H9 (cell line): ENCODE measurements around the gene RASGRF1. TPM values are rescaled to one million over a fixed set of nuclear protein-coding genes. Genes with fewer than 3 reads are reported as not detected.

Source experiments
- DNase-seq: peaks from one replicate; pipeline ENCODE4 v3.0.0-alpha.2; 2017
- H2AFZ ChIP-seq: one replicate; pipeline ENCODE4 v1.6.1; 2013; ENCODE audit warnings: mild to moderate bottlenecking, low read length, control low read depth, moderate library complexity
- H2AK5ac ChIP-seq: 2 replicates; pipeline ENCODE4 v1.6.1; 2013; ENCODE audit warnings: low read length, control low read depth, mixed read lengths; ENCODE audit not compliant: insufficient read length
- H2BK120ac ChIP-seq: one replicate; pipeline ENCODE4 v1.6.1; 2013; ENCODE audit warnings: low read depth, mild to moderate bottlenecking, low read length, control low read depth, inconsistent platforms; ENCODE audit not compliant: poor library complexity, severe bottlenecking
- H2BK12ac ChIP-seq: 2 replicates; pipeline ENCODE4 v1.6.1; 2013; ENCODE audit warnings: low read length, control low read depth, mixed read lengths, low read depth; ENCODE audit not compliant: insufficient read length
- H2BK15ac ChIP-seq: 2 replicates; pipeline ENCODE4 v1.6.1; 2013; ENCODE audit warnings: low read depth, low read length, control low read depth
- H2BK20ac ChIP-seq: one replicate; pipeline ENCODE4 v1.6.1; 2013; ENCODE audit warnings: low read depth, mild to moderate bottlenecking, low read length, control low read depth, inconsistent platforms; ENCODE audit not compliant: poor library complexity, severe bottlenecking
- H2BK5ac ChIP-seq: 2 replicates; pipeline ENCODE4 v1.6.1; 2013; ENCODE audit warnings: low read length, control low read depth, mixed read lengths; ENCODE audit not compliant: insufficient read length
- H3K14ac ChIP-seq: 2 replicates; pipeline ENCODE4 v1.6.1; 2013; ENCODE audit warnings: low read length, control low read depth; ENCODE audit not compliant: insufficient read depth
- H3K18ac ChIP-seq: 2 replicates; pipeline ENCODE4 v1.6.1; 2013; ENCODE audit warnings: low read depth, mild to moderate bottlenecking, mixed read lengths, low read length, control low read depth; ENCODE audit not compliant: insufficient read length
- H3K23ac ChIP-seq: 2 replicates; pipeline ENCODE4 v1.6.1; 2013; ENCODE audit warnings: low read length, control low read depth, mixed read lengths, low read depth; ENCODE audit not compliant: insufficient read length
- H3K23me2 ChIP-seq: 2 replicates; pipeline ENCODE4 v1.6.1; 2013; ENCODE audit warnings: low read depth, mild to moderate bottlenecking, mixed read lengths, low read length, control low read depth; ENCODE audit not compliant: insufficient read length, poor library complexity, severe bottlenecking
- H3K27ac ChIP-seq: 2 replicates; pipeline ENCODE4 v1.5.1; 2013; ENCODE audit warnings: low read length, control low read depth, mixed read lengths, low read depth; ENCODE audit not compliant: insufficient read length
- H3K27me3 ChIP-seq: 2 replicates; pipeline ENCODE4 v1.6.1; 2013; ENCODE audit warnings: low read length, control low read depth, inconsistent platforms; ENCODE audit not compliant: insufficient read depth
- H3K4ac ChIP-seq: 2 replicates; pipeline ENCODE4 v1.6.1; 2013; ENCODE audit warnings: low read depth, mild to moderate bottlenecking, control low read depth, inconsistent platforms, low read length, moderate library complexity
- H3K4me1 ChIP-seq: 2 replicates; pipeline ENCODE4 v1.6.1; 2013; ENCODE audit warnings: low read length, control low read depth, inconsistent platforms; ENCODE audit not compliant: insufficient read depth
- H3K4me2 ChIP-seq: 2 replicates; pipeline ENCODE4 v1.6.1; 2013; ENCODE audit warnings: low read length, control low read depth, mixed read lengths; ENCODE audit not compliant: insufficient read length, insufficient read depth
- H3K56ac ChIP-seq: 2 replicates; pipeline ENCODE4 v1.6.1; 2013; ENCODE audit warnings: low read depth, mild to moderate bottlenecking, mixed read lengths, low read length, control low read depth; ENCODE audit not compliant: insufficient read length
- H3K79me1 ChIP-seq: 2 replicates; pipeline ENCODE4 v1.6.1; 2013; ENCODE audit warnings: low read depth, mild to moderate bottlenecking, moderate library complexity, low read length, control low read depth, inconsistent platforms; ENCODE audit not compliant: insufficient read depth, poor library complexity, severe bottlenecking
- H3K79me2 ChIP-seq: 2 replicates; pipeline ENCODE4 v1.6.1; 2013; ENCODE audit warnings: low read length, control low read depth, inconsistent platforms; ENCODE audit not compliant: insufficient read depth
- H3K9ac ChIP-seq: 2 replicates; pipeline ENCODE4 v1.6.1; 2013; ENCODE audit warnings: low read length, control low read depth, mixed read lengths; ENCODE audit not compliant: insufficient read length; ENCODE audit errors: extremely low read depth
- H3K9me3 ChIP-seq: one replicate; pipeline ENCODE4 v1.6.1; 2013; ENCODE audit warnings: low read depth, low read length, inconsistent platforms; ENCODE audit not compliant: control insufficient read depth
- H3T11ph ChIP-seq: one replicate; pipeline ENCODE4 v1.6.1; 2013; ENCODE audit warnings: mild to moderate bottlenecking, low read length, control low read depth, inconsistent platforms
- H4K20me1 ChIP-seq: one replicate; pipeline ENCODE4 v1.6.1; 2013; ENCODE audit not compliant: control insufficient read depth, insufficient read length, insufficient read depth
- H4K5ac ChIP-seq: 2 replicates; pipeline ENCODE4 v1.6.1; 2013; ENCODE audit warnings: low read depth, mild to moderate bottlenecking, mixed read lengths, low read length, control low read depth; ENCODE audit not compliant: insufficient read length
- H4K8ac ChIP-seq: replicated peaks from 2 replicates; pipeline ENCODE4 v1.6.1; 2013; ENCODE audit warnings: low read length, control low read depth, mixed read lengths, low read depth; ENCODE audit not compliant: insufficient read length
- H4K91ac ChIP-seq: 2 replicates; pipeline ENCODE4 v1.6.1; 2013; ENCODE audit warnings: low read depth, mild to moderate bottlenecking, moderate library complexity, mixed read lengths, low read length, control low read depth; ENCODE audit not compliant: insufficient read length
- H3K27ac Mint-ChIP-seq, 3 experiments: 2 replicates in 2 of 3; 3 replicates in 1 of 3; pipeline ENCODE4 v1.8.0; 2020 to 2021; ENCODE audit warnings: mixed read lengths in 3 of 3, mild to moderate bottlenecking in 1 of 3, moderate library complexity in 1 of 3
- H3K27me3 Mint-ChIP-seq: 2 replicates; pipeline ENCODE4 v1.8.0; 2021; ENCODE audit warnings: low read depth, mild to moderate bottlenecking, moderate library complexity, mixed read lengths
- H3K36me3 Mint-ChIP-seq, 3 experiments: 2 replicates in 2 of 3; 3 replicates in 1 of 3; pipeline ENCODE4 v1.8.0; 2020 to 2021; ENCODE audit warnings: low read depth in 3 of 3, mixed read lengths in 3 of 3; ENCODE audit not compliant: insufficient read depth in 1 of 3
- H3K4me1 Mint-ChIP-seq, 2 experiments: 2 replicates each; pipeline ENCODE4 v1.8.0; 2020; ENCODE audit warnings: mixed read lengths in 2 of 2
- H3K4me3 Mint-ChIP-seq, 2 experiments: 2 replicates in 1 of 2; 3 replicates in 1 of 2; pipeline ENCODE4 v1.8.0; 2020 to 2021; ENCODE audit warnings: mild to moderate bottlenecking in 2 of 2, mixed read lengths in 2 of 2, moderate library complexity in 1 of 2
- H3K9me3 Mint-ChIP-seq, 2 experiments: 2 replicates in 1 of 2; 3 replicates in 1 of 2; pipeline ENCODE4 v1.8.0; 2020; ENCODE audit warnings: mild to moderate bottlenecking in 2 of 2, mixed read lengths in 2 of 2, moderate library complexity in 1 of 2
- WGBS: extraction: QIAGEN DNeasy Blood & Tissue Kit; methylation state at CpG from one replicate; pipeline ENCODE4 v1.1.7; 2013; ENCODE audit warnings: missing lambda C conversion rate, low lambda C conversion rate, mixed read lengths; ENCODE audit not compliant: insufficient read length; ENCODE audit errors: extremely low coverage; 5-methylcytosine and 5-hydroxymethylcytosine counted together
- total RNA-seq: library from RNA; stranded (reverse); gene quantifications from 2 replicates; pipeline ENCODE4 v1.2.1, GENCODE V29; 2021
- TF ChIP-seq, protein P1 (sequence below): fragments of 200-600 bp; sonication (generic); conservative IDR thresholded peaks from 3 replicates; pipeline ENCODE4 v1.8.0; 2021; ENCODE audit warnings: antibody characterized with exemption, mild to moderate bottlenecking

RASGRF1 gene
- total RNA-seq, 1 experiment from 2014 or later, result 0.48 TPM

- Mint-ChIP-seq H3K4me3 (no peak overlapping the region), H3K4me1 (peaks cover 2 to 3% of the 10 kb centered on the region in 2 experiments; a peak in 2 of 4 replicates), H3K27ac (no peak overlapping the region), H3K36me3 (no peaks in the 10 kb centered on the region; a peak in 1 of 7 replicates), H3K9me3 (peaks cover 0 to 8% of the 10 kb centered on the region in 2 experiments; a peak in 3 of 5 replicates), H3K27me3 (peaks cover 15% of the 10 kb centered on the region)
- Histone ChIP-seq H2BK15ac (no peak overlapping the region), H3K79me1 (no peaks in the 10 kb centered on the region), H2BK12ac (no peak overlapping the region), H3K9ac (no peak overlapping the region), H3K4me2 (no peak overlapping the region), H2BK120ac (no peak overlapping the region), H2BK5ac (no peak overlapping the region), H3K23me2 (no peaks in the 10 kb centered on the region), H4K91ac (no peak overlapping the region), H3T11ph (no peak overlapping the region), H3K4me1 (no peaks in the 10 kb centered on the region), H3K14ac (no peak overlapping the region), H2AFZ (no peak overlapping the region), H2BK20ac (no peak overlapping the region), H3K18ac (no peak overlapping the region), H3K23ac (no peak overlapping the region), H2AK5ac (no peak overlapping the region), H4K8ac (no peak overlapping the region), H4K5ac (no peak overlapping the region), H4K20me1 (no peaks in the 10 kb centered on the region), H3K27ac (no peak overlapping the region), H3K56ac (no peak overlapping the region), H3K27me3 (peaks cover 2% of the 10 kb centered on the region; the same call in 1 of the 2 replicates), H3K9me3 (no peaks in the 10 kb centered on the region), H3K79me2 (no peaks in the 10 kb centered on the region), H3K4ac (no peak overlapping the region)
- no CpG with 5 or more reads among the region's 3 CpGs for WGBS
- TF ChIP-seq, protein P1, sequence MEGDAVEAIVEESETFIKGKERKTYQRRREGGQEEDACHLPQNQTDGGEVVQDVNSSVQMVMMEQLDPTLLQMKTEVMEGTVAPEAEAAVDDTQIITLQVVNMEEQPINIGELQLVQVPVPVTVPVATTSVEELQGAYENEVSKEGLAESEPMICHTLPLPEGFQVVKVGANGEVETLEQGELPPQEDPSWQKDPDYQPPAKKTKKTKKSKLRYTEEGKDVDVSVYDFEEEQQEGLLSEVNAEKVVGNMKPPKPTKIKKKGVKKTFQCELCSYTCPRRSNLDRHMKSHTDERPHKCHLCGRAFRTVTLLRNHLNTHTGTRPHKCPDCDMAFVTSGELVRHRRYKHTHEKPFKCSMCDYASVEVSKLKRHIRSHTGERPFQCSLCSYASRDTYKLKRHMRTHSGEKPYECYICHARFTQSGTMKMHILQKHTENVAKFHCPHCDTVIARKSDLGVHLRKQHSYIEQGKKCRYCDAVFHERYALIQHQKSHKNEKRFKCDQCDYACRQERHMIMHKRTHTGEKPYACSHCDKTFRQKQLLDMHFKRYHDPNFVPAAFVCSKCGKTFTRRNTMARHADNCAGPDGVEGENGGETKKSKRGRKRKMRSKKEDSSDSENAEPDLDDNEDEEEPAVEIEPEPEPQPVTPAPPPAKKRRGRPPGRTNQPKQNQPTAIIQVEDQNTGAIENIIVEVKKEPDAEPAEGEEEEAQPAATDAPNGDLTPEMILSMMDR, result no peak
- DNase-seq, result no peak
Observed at GRCh38 chr15:79129235-79129634, 38.7 kb upstream of the RASGRF1 start.
